ENCODE data around the gene CASP5. TPM values are rescaled to one million over a fixed set of nuclear protein-coding genes. Genes with fewer than 3 reads are reported as not detected.
"Not testable (repeated sequence)": the region's sequence is repeated elsewhere in the genome, so short reads cannot be mapped to it uniquely, and the experiment has no call there.

The CASP5 gene
- total and polyA plus RNA-seq, 4 donors: 0.41 to 16.3 (median 1.8) TPM

GRCh38 chr11:104979839-104980238, 43.1 kb downstream of the CASP5 start:
- WGBS, 2 donors: 93 to 97% methylated on average over 1 of the region's 1 CpG

GRCh38 chr11:104973616-104974015, 49.4 kb downstream of the CASP5 start:
- no peaks in the 10 kb centered on the region for H3K36me3 ChIP-seq (ENCODE audit: control insufficient read depth in 4 of 4, insufficient read depth in 4 of 4, low read length in 4 of 4)
- TF ChIP-seq CTCF (IDR thresholded peaks at IDR 0.05; ENCODE audit: control extremely low read depth, extremely low read depth): no peak
- WGBS, 2 donors: 91 to 95% methylated on average over 2 of the region's 2 CpGs
- H3K27ac ChIP-seq (ENCODE audit: low read depth in 1 of 2, low read length in 1 of 2): no peak overlapping the region
- DNase-seq: no peak
- no peak for ATAC-seq (ENCODE audit: insufficient read depth, low FRiP score)
- no peaks in the 10 kb centered on the region for H3K9me3 ChIP-seq (ENCODE audit: control insufficient read depth in 4 of 4, insufficient read depth in 3 of 4, low read length in 3 of 4)
- no peaks in the 10 kb centered on the region for H3K27me3 ChIP-seq (ENCODE audit: control insufficient read depth in 3 of 3, insufficient read depth in 3 of 3, low read length in 2 of 3)
- no peak overlapping the region for H3K9ac ChIP-seq (ENCODE audit: insufficient read depth in 1 of 2, low read length in 2 of 2)
- H3K4me1 ChIP-seq (ENCODE audit: control insufficient read depth in 5 of 5, insufficient read depth in 5 of 5, low read length in 5 of 5): peaks cover 0 to 3% (median 0%) of the 10 kb centered on the region in 5 donors
- no peak overlapping the region for H3K4me3 ChIP-seq

More at GRCh38 chr11:104979839-104980238, 43.1 kb downstream of the CASP5 start:
- DNase-seq: no peak
- no peak for ATAC-seq (ENCODE audit: insufficient read depth, low FRiP score)
- TF ChIP-seq CTCF (IDR thresholded peaks at IDR 0.05; ENCODE audit: control extremely low read depth, extremely low read depth): no peak
- Histone ChIP-seq H3K27me3 (ENCODE audit: control insufficient read depth in 3 of 3, insufficient read depth in 3 of 3, low read length in 2 of 3) (no peaks in the 10 kb centered on the region), H3K9ac (ENCODE audit: insufficient read depth in 1 of 2, low read length in 2 of 2) (no peak overlapping the region), H3K9me3 (ENCODE audit: control insufficient read depth in 4 of 4, insufficient read depth in 3 of 4, low read length in 3 of 4) (no peaks in the 10 kb centered on the region), H3K27ac (ENCODE audit: low read depth in 1 of 2, low read length in 1 of 2) (no peak overlapping the region), H3K4me3 (no peak overlapping the region), H3K4me1 (ENCODE audit: control insufficient read depth in 5 of 5, insufficient read depth in 5 of 5, low read length in 5 of 5) (no peaks in the 10 kb centered on the region), H3K36me3 (ENCODE audit: control insufficient read depth in 4 of 4, insufficient read depth in 4 of 4, low read length in 4 of 4) (no peaks in the 10 kb centered on the region)

- not testable (repeated sequence) for H3K4me1 ChIP-seq (ENCODE audit: control insufficient read depth in 5 of 5, insufficient read depth in 5 of 5, low read length in 5 of 5); DNase-seq; H3K4me3 ChIP-seq; H3K9ac ChIP-seq (ENCODE audit: insufficient read depth in 1 of 2, low read length in 2 of 2); H3K36me3 ChIP-seq (ENCODE audit: control insufficient read depth in 4 of 4, insufficient read depth in 4 of 4, low read length in 4 of 4); ATAC-seq (ENCODE audit: insufficient read depth, low FRiP score); H3K27ac ChIP-seq (ENCODE audit: low read depth in 1 of 2, low read length in 1 of 2); H3K9me3 ChIP-seq (ENCODE audit: control insufficient read depth in 4 of 4, insufficient read depth in 3 of 4, low read length in 3 of 4); H3K27me3 ChIP-seq (ENCODE audit: control insufficient read depth in 3 of 3, insufficient read depth in 3 of 3, low read length in 2 of 3)
- WGBS, 2 donors: 97% methylated on average over 8 of the region's 8 CpGs
Observed at GRCh38 chr11:104972924-104973323, 50.0 kb downstream of the CASP5 start.

GRCh38 chr11:104970756-104971155, 52.2 kb downstream of the CASP5 start:
- Histone ChIP-seq H3K9ac (ENCODE audit: insufficient read depth in 1 of 2, low read length in 2 of 2) (no peak overlapping the region), H3K27me3 (ENCODE audit: control insufficient read depth in 3 of 3, insufficient read depth in 3 of 3, low read length in 2 of 3) (no peaks in the 10 kb centered on the region), H3K27ac (ENCODE audit: low read depth in 1 of 2, low read length in 1 of 2) (no peak overlapping the region), H3K4me1 (ENCODE audit: control insufficient read depth in 5 of 5, insufficient read depth in 5 of 5, low read length in 5 of 5) (peaks cover 0 to 21% (median 3%) of the 10 kb centered on the region in 5 donors), H3K36me3 (ENCODE audit: control insufficient read depth in 4 of 4, insufficient read depth in 4 of 4, low read length in 4 of 4) (no peaks in the 10 kb centered on the region), H3K4me3 (no peak overlapping the region), H3K9me3 (ENCODE audit: control insufficient read depth in 4 of 4, insufficient read depth in 3 of 4, low read length in 3 of 4) (no peaks in the 10 kb centered on the region)
- no peak for TF ChIP-seq CTCF (IDR thresholded peaks at IDR 0.05; ENCODE audit: control extremely low read depth, extremely low read depth)
- ATAC-seq (ENCODE audit: insufficient read depth, low FRiP score) (no peak), DNase-seq (no peak)

Measured in lung (tissue), 12 donors.